Measurements from ENCODE around the gene SYNJ2.

SYNJ2 gene

GRCh38 chr6:158005626-158006180 lies 24.0 kb downstream of the SYNJ2 start:
- no peak overlapping the region for H3K4me2 ChIP-seq (ENCODE audit: low read length)
- no peaks in the 10 kb centered on the region for H3K4me1 ChIP-seq (ENCODE audit: low read length)
- H3K9me3 ChIP-seq (ENCODE audit: insufficient read depth, low read length): no peaks in the 10 kb centered on the region
- no peak for TF ChIP-seq CTCF (IDR thresholded peaks at IDR 0.05; ENCODE audit: low read depth, low read length)
- TF ChIP-seq EZH2phosphoT487 (IDR thresholded peaks at IDR 0.05; ENCODE audit: low read depth): no peak
- H2AFZ ChIP-seq (ENCODE audit: low read depth, low read length): no peak overlapping the region
- H3K9ac ChIP-seq (ENCODE audit: low read length): no peak overlapping the region
- H3K36me3 ChIP-seq (replicated peaks; ENCODE audit: low read depth, low read length): no peaks in the 10 kb centered on the region
- H3K4me3 ChIP-seq (ENCODE audit: low read length): no peak overlapping the region
- no peak overlapping the region for H3K27ac ChIP-seq (ENCODE audit: low read length)
- H3K79me2 ChIP-seq (ENCODE audit: low read length): no peaks in the 10 kb centered on the region
- no peaks in the 10 kb centered on the region for H3K27me3 ChIP-seq (ENCODE audit: low read depth, low read length)
- no peaks in the 10 kb centered on the region for H4K20me1 ChIP-seq (ENCODE audit: insufficient read depth, low read length)

GRCh38 chr6:158006331-158006730 lies 24.7 kb downstream of the SYNJ2 start:
- H3K79me2 ChIP-seq (ENCODE audit: low read length): no peaks in the 10 kb centered on the region
- H3K9ac ChIP-seq (ENCODE audit: low read length): no peak overlapping the region
- no peak overlapping the region for H3K4me3 ChIP-seq (ENCODE audit: low read length)
- H4K20me1 ChIP-seq (ENCODE audit: insufficient read depth, low read length): no peaks in the 10 kb centered on the region
- no peaks in the 10 kb centered on the region for H3K36me3 ChIP-seq (replicated peaks; ENCODE audit: low read depth, low read length)
- no peak for TF ChIP-seq EZH2phosphoT487 (IDR thresholded peaks at IDR 0.05; ENCODE audit: low read depth)
- TF ChIP-seq CTCF (IDR thresholded peaks at IDR 0.05; ENCODE audit: low read depth, low read length): no peak
- H3K27me3 ChIP-seq (ENCODE audit: low read depth, low read length): no peaks in the 10 kb centered on the region
- H2AFZ ChIP-seq (ENCODE audit: low read depth, low read length): no peak overlapping the region
- H3K27ac ChIP-seq (ENCODE audit: low read length): no peak overlapping the region
- H3K4me2 ChIP-seq (ENCODE audit: low read length): no peak overlapping the region
- no peaks in the 10 kb centered on the region for H3K9me3 ChIP-seq (ENCODE audit: insufficient read depth, low read length)
- no peaks in the 10 kb centered on the region for H3K4me1 ChIP-seq (ENCODE audit: low read length)

GRCh38 chr6:158006821-158007570 lies 25.3 kb downstream of the SYNJ2 start:
- Histone ChIP-seq H3K9ac (ENCODE audit: low read length) (no peak overlapping the region), H4K20me1 (ENCODE audit: insufficient read depth, low read length) (no peaks in the 10 kb centered on the region), H3K27me3 (ENCODE audit: low read depth, low read length) (no peaks in the 10 kb centered on the region), H3K9me3 (ENCODE audit: insufficient read depth, low read length) (no peaks in the 10 kb centered on the region), H3K27ac (ENCODE audit: low read length) (no peak overlapping the region), H3K79me2 (ENCODE audit: low read length) (no peaks in the 10 kb centered on the region), H2AFZ (ENCODE audit: low read depth, low read length) (no peak overlapping the region), H3K36me3 (replicated peaks; ENCODE audit: low read depth, low read length) (no peaks in the 10 kb centered on the region), H3K4me3 (ENCODE audit: low read length) (no peak overlapping the region), H3K4me1 (ENCODE audit: low read length) (no peaks in the 10 kb centered on the region), H3K4me2 (ENCODE audit: low read length) (no peak overlapping the region)
- no peak for TF ChIP-seq CTCF (IDR thresholded peaks at IDR 0.05; ENCODE audit: low read depth, low read length)
- no peak for TF ChIP-seq EZH2phosphoT487 (IDR thresholded peaks at IDR 0.05; ENCODE audit: low read depth)

GRCh38 chr6:158008864-158009113 lies 27.1 kb downstream of the SYNJ2 start:
- Histone ChIP-seq H3K4me1 (ENCODE audit: low read length) (peaks cover 5% of the 10 kb centered on the region), H4K20me1 (ENCODE audit: insufficient read depth, low read length) (no peaks in the 10 kb centered on the region), H3K4me2 (ENCODE audit: low read length) (no peak overlapping the region), H3K27ac (ENCODE audit: low read length) (no peak overlapping the region), H3K27me3 (ENCODE audit: low read depth, low read length) (no peaks in the 10 kb centered on the region), H3K9me3 (ENCODE audit: insufficient read depth, low read length) (no peaks in the 10 kb centered on the region), H3K36me3 (replicated peaks; ENCODE audit: low read depth, low read length) (no peaks in the 10 kb centered on the region), H2AFZ (ENCODE audit: low read depth, low read length) (no peak overlapping the region), H3K9ac (ENCODE audit: low read length) (no peak overlapping the region), H3K79me2 (ENCODE audit: low read length) (peaks cover 5% of the 10 kb centered on the region; the same call in 1 of the 2 replicates), H3K4me3 (ENCODE audit: low read length) (no peak overlapping the region)
- TF ChIP-seq EZH2phosphoT487 (IDR thresholded peaks at IDR 0.05; ENCODE audit: low read depth) (no peak), CTCF (IDR thresholded peaks at IDR 0.05; ENCODE audit: low read depth, low read length) (no peak)
